Measurements from ENCODE around the gene RBM10. TPM values are rescaled to one million over a fixed set of nuclear protein-coding genes. Genes with fewer than 3 reads are reported as not detected.
A peak's percentile ranks its signal among the peaks of the same experiment; 100 is the strongest.

RBM10 gene
- total RNA-seq, 1 donor from 2014 or later = 27.8 TPM

GRCh38 chrX:47138171-47138570 is 6.8 kb upstream of the RBM10 start:
- TF ChIP-seq, protein P1, sequence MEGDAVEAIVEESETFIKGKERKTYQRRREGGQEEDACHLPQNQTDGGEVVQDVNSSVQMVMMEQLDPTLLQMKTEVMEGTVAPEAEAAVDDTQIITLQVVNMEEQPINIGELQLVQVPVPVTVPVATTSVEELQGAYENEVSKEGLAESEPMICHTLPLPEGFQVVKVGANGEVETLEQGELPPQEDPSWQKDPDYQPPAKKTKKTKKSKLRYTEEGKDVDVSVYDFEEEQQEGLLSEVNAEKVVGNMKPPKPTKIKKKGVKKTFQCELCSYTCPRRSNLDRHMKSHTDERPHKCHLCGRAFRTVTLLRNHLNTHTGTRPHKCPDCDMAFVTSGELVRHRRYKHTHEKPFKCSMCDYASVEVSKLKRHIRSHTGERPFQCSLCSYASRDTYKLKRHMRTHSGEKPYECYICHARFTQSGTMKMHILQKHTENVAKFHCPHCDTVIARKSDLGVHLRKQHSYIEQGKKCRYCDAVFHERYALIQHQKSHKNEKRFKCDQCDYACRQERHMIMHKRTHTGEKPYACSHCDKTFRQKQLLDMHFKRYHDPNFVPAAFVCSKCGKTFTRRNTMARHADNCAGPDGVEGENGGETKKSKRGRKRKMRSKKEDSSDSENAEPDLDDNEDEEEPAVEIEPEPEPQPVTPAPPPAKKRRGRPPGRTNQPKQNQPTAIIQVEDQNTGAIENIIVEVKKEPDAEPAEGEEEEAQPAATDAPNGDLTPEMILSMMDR (IDR thresholded peaks at IDR 0.05; ENCODE audit: borderline replicate concordance) = no peak
- H3K36me3 ChIP-seq = peaks cover 5% of the 10 kb centered on the region

DNA sequence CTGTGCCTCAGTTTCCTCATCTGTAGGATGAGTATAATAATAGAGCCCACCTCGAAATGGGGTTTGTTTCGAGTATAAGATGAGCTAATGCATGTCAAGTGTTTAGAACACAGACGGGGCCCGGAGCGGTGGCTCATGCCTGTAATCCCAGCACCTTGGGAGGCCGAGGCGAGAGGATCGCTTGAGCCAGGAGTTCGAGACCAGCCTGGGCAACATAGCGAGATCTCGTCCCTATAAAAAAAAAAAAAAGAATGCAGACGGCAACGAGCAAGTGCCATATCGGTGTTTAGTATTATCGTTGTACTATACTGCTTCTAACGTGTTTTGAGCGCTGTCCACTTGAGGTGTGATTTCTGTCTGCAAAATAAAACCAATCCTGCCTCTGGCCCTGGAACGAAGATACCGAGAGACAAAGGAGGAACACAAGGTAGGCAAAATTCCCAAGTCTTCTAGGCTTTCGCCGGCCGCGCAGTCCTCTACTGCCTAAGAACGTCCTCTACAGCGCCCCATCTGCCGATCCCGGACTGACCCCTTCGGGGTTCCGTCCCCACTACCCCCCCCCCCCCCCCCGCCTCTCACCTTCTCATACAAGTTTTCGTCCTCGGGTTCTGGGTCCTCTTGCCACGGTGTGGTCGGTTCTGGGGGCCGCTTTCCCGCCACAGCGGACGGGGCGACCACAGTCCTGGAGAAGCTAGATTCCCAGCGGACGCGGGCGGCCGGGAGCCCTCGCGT is 961 bp upstream of the RBM10 start:
- peak overlapping the region; percentile 97 for H3K27ac ChIP-seq (replicated peaks)
- no peaks in the 10 kb centered on the region for H3K9me3 ChIP-seq (replicated peaks)
- H3K4me1 ChIP-seq = peaks cover 35% of the 10 kb centered on the region
- intact Hi-C loops (cut with micrococcal nuclease) = no loop called here
- H3K27me3 ChIP-seq (ENCODE audit: low read depth) = no peaks in the 10 kb centered on the region
- DNase-seq = no peak
- TF ChIP-seq, protein P1 (IDR thresholded peaks at IDR 0.05; ENCODE audit: borderline replicate concordance) = no peak
- peaks cover 5% of the 10 kb centered on the region for H3K36me3 ChIP-seq
- H3K4me3 ChIP-seq = peak overlapping the region; percentile 78

More at GRCh38 chrX:47138171-47138570, 6.8 kb upstream of the RBM10 start:
- intact Hi-C loops (cut with micrococcal nuclease) = no loop called here
- H3K9me3 ChIP-seq (replicated peaks) = no peaks in the 10 kb centered on the region
- DNase-seq = no peak
- no peaks in the 10 kb centered on the region for H3K27me3 ChIP-seq (ENCODE audit: low read depth)
- H3K4me3 ChIP-seq = no peak overlapping the region
- H3K27ac ChIP-seq (replicated peaks) = no peak overlapping the region
- peaks cover 3% of the 10 kb centered on the region for H3K4me1 ChIP-seq

- Histone ChIP-seq H3K27me3 (ENCODE audit: low read depth) (no peaks in the 10 kb centered on the region), H3K4me1 (peaks cover 35% of the 10 kb centered on the region), H3K36me3 (peaks cover 5% of the 10 kb centered on the region), H3K4me3 (peak overlapping the region; percentile 78), H3K27ac (replicated peaks) (peak overlapping the region; percentile 97), H3K9me3 (replicated peaks) (no peaks in the 10 kb centered on the region)
- TF ChIP-seq, protein P1 (IDR thresholded peaks at IDR 0.05; ENCODE audit: borderline replicate concordance) = no peak
- no peak for DNase-seq
- intact Hi-C loops (cut with micrococcal nuclease) = no loop called here
Measured at GRCh38 chrX:47145395-47146120, 537 bp downstream of the RBM10 start.

DNA sequence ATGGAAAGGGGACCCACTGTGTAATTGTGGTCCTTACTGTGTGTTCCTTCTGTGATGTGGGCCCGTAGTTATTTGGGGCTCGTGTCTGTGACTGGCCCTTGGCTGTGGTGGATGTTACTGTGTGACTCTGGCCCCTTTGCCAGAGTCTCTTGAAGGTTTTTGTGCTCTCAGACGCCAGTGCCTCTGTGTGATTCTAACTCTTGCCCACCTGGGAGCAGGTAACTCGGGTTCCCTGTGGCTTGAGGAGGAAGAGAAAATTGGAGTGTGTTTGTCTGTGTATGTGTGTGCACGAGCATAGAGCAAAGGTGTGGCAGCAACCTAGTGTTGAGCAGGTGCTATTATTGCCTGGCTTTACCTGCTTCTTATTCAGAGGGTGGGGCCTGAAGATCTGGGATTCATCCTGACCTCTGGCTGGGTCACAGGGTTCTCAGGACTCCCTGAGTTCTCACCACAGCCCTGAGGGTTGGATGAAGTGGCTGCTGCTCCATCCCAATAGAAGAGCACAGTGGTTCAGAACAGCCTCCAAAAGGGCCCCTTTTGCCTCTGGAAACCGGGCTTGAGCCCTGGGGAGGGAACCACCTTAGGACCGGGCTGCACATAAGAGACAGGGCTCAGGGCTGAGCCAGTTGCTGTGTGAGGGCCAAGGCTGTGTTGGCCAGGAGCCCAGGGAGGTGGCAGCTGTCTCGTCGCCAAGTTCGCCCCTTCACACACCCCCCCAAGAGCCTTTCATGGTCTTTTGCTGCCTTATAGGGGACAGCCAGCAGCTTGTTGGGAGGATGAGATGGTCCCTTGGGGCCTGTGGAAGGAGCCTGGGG is 1.3 kb downstream of the RBM10 start:
- H3K4me1 ChIP-seq = peaks cover 35% of the 10 kb centered on the region
- no peaks in the 10 kb centered on the region for H3K9me3 ChIP-seq (replicated peaks)
- peaks cover 5% of the 10 kb centered on the region for H3K36me3 ChIP-seq
- H3K27me3 ChIP-seq (ENCODE audit: low read depth) = no peaks in the 10 kb centered on the region
- H3K4me3 ChIP-seq = peak overlapping the region; percentile 78
- DNase-seq = no peak
- TF ChIP-seq, protein P1 (IDR thresholded peaks at IDR 0.05; ENCODE audit: borderline replicate concordance) = no peak
- intact Hi-C loops (cut with micrococcal nuclease) = no loop called here
- peak overlapping the region; percentile 97 for H3K27ac ChIP-seq (replicated peaks)
